HG02571 (cell line): Measurements from ENCODE around the gene TMEM117.

Experiments
- ATAC-seq: cut with Tn5 transposase; IDR thresholded peaks from one replicate; pipeline ENCODE4 v1.9.1; 2021; ENCODE audit warnings: mild to moderate bottlenecking, moderate library complexity; ENCODE audit not compliant: unreplicated experiment

The TMEM117 gene

GRCh38 chr12:44431647-44432343 is 595.9 kb downstream of the TMEM117 start:
- peak; percentile 59 for ATAC-seq

GRCh38 chr12:44433659-44434058 is 597.8 kb downstream of the TMEM117 start:
- no peak for ATAC-seq

- no peak for ATAC-seq
Measured at GRCh38 chr12:44436756-44437155, 600.9 kb downstream of the TMEM117 start.
